Osteoblast (primary cell): ENCODE results near the gene PARP4. TPM values are rescaled to one million over a fixed set of nuclear protein-coding genes. Genes with fewer than 3 reads are reported as not detected.
"Not testable (repeated sequence)": the region's sequence is repeated elsewhere in the genome, so short reads cannot be mapped to it uniquely, and the experiment has no call there.

Experiments used
- DNase-seq: peaks from one replicate; pipeline ENCODE4 v3.0.0; 2011; ENCODE audit warnings: low spot score, mixed read lengths; ENCODE audit not compliant: insufficient read length; ENCODE audit errors: missing footprints
- H2AFZ ChIP-seq: 2 replicates; pipeline ENCODE4 v1.6.0; 2011; ENCODE audit warnings: mild to moderate bottlenecking, low read length
- H3K27ac ChIP-seq: 2 replicates; pipeline ENCODE4 v1.5.1; 2011; ENCODE audit warnings: mild to moderate bottlenecking, low read depth, low read length, moderate library complexity
- H3K27me3 ChIP-seq: 2 replicates; pipeline ENCODE4 v1.6.0; 2012; ENCODE audit warnings: mild to moderate bottlenecking, control low read depth, inconsistent platforms, low read length, moderate library complexity; ENCODE audit not compliant: insufficient read depth
- H3K36me3 ChIP-seq: 2 replicates; pipeline ENCODE4 v1.5.1; 2011; ENCODE audit warnings: mild to moderate bottlenecking, low read length, control low read depth, moderate library complexity; ENCODE audit not compliant: insufficient read depth
- H3K4me1 ChIP-seq: 2 replicates; pipeline ENCODE4 v1.5.1; 2011; ENCODE audit warnings: mild to moderate bottlenecking, low read length, control low read depth, moderate library complexity; ENCODE audit not compliant: insufficient read depth
- H3K4me2 ChIP-seq: 2 replicates; pipeline ENCODE4 v1.6.0; 2011; ENCODE audit warnings: mild to moderate bottlenecking, low read length; ENCODE audit not compliant: insufficient read depth
- H3K4me3 ChIP-seq: fragments of 200-600 bp; sonication (generic); 3 replicates; pipeline ENCODE4 v1.5.1; 2012; ENCODE audit warnings: mild to moderate bottlenecking, low read length, inconsistent platforms; ENCODE audit not compliant: insufficient read depth
- H3K79me2 ChIP-seq: 2 replicates; pipeline ENCODE4 v1.6.0; 2012; ENCODE audit warnings: mild to moderate bottlenecking, low read length, control low read depth, inconsistent platforms; ENCODE audit not compliant: insufficient read depth
- H3K9me3 ChIP-seq: 2 replicates; pipeline ENCODE4 v1.5.1; 2011; ENCODE audit warnings: low read depth, low read length, control low read depth
- H4K20me1 ChIP-seq: 2 replicates; pipeline ENCODE4 v1.6.0; 2012; ENCODE audit warnings: mild to moderate bottlenecking, low read length, control low read depth; ENCODE audit not compliant: insufficient read depth
- CTCF ChIP-seq: IDR thresholded peaks from 2 replicates; pipeline ENCODE4 v1.5.1; 2011; ENCODE audit warnings: mild to moderate bottlenecking, low read depth, low read length, moderate library complexity; ENCODE audit errors: extremely low read depth
- total RNA-seq: library from RNA; depleted of rRNA; stranded (reverse); fragments of >200 nt; gene quantifications from 2 replicates; pipeline ENCODE4 v1.2.3, GENCODE V29; 2012

Gene PARP4
- total RNA-seq, 1 donor, result 63.0 TPM

DNA sequence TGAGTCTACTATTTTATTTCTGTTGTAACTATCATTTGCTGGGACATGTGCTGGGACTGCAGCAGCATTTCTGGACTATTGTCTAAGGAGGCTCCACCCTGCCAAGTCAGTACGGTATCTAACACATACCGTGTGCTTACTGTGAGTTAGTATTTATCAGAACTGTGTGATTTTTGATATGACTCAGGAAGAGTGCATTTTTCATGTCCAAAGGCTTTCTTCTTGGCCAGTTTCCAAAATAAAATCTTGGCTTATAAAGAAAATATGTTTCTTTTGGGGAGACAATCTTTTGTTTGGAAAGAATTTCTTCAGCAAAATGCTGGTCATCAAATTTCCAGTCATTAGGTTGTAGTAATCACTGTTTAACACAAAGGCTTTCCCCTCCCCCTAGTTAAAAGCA is 11.6 kb downstream of the PARP4 start:
- Histone ChIP-seq H3K4me1 (peaks cover 25% of the 10 kb centered on the region), H3K27ac (peak overlapping the region; percentile 69), H3K27me3 (no peaks in the 10 kb centered on the region), H3K4me3 (no peak overlapping the region), H3K4me2 (peak overlapping the region; percentile 32), H3K9me3 (no peaks in the 10 kb centered on the region), H4K20me1 (peaks cover 3% of the 10 kb centered on the region), H2AFZ (no peak overlapping the region), H3K79me2 (peaks cover 32% of the 10 kb centered on the region), H3K36me3 (peaks cover 34% of the 10 kb centered on the region)
- peak; percentile 78 for DNase-seq
- TF ChIP-seq CTCF, result no peak

DNA sequence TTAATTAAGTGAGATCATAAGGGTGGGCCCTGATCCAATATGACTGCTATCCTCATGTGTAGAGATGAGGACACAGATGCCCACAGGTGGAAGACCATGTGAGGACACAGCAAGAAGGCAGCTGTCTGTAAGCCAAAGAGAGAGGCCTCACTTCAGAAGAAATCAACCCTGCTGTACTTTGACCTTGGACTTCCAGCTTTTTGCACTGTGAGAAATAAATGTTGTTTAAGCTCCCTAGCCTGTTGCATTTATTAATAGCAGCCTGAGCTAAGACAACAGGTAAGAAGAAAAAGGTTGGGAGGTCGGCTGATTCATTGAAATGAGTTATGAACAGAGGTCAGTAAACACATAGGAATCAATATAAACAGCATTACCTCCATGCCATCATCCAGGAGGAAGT is 14.8 kb downstream of the PARP4 start:
- Histone ChIP-seq H3K79me2 (peaks cover 4% of the 10 kb centered on the region), H3K4me2 (no peak overlapping the region), H3K4me3 (no peak overlapping the region), H2AFZ (no peak overlapping the region), H3K9me3 (no peaks in the 10 kb centered on the region), H3K36me3 (peaks cover 57% of the 10 kb centered on the region), H3K4me1 (peaks cover 18% of the 10 kb centered on the region), H3K27ac (no peak overlapping the region), H3K27me3 (no peaks in the 10 kb centered on the region), H4K20me1 (no peaks in the 10 kb centered on the region)
- no peak for TF ChIP-seq CTCF
- DNase-seq, result no peak

- H3K27ac ChIP-seq, H3K4me1 ChIP-seq, H3K4me2 ChIP-seq, H3K79me2 ChIP-seq, H4K20me1 ChIP-seq, DNase-seq, H2AFZ ChIP-seq, H3K4me3 ChIP-seq, H3K27me3 ChIP-seq, H3K9me3 ChIP-seq: not testable (repeated sequence)
- H3K36me3 ChIP-seq, result peaks cover 66% of the 10 kb centered on the region
Measured at GRCh38 chr13:24496295-24496694, 16.3 kb downstream of the PARP4 start.

GRCh38 chr13:24495151-24495729 is 17.3 kb downstream of the PARP4 start:
- Histone ChIP-seq H3K79me2 (no peaks in the 10 kb centered on the region), H3K36me3 (peaks cover 70% of the 10 kb centered on the region)
- no peak for TF ChIP-seq CTCF

More at GRCh38 chr13:24495151-24495729, 17.3 kb downstream of the PARP4 start:
- H3K27ac ChIP-seq, result no peak overlapping the region
- no peaks in the 10 kb centered on the region for H3K27me3 ChIP-seq
- no peak overlapping the region for H3K4me3 ChIP-seq
- no peaks in the 10 kb centered on the region for H3K9me3 ChIP-seq
- no peak overlapping the region for H2AFZ ChIP-seq
- no peaks in the 10 kb centered on the region for H4K20me1 ChIP-seq
- H3K4me1 ChIP-seq, result no peaks in the 10 kb centered on the region
- no peak for DNase-seq
- no peak overlapping the region for H3K4me2 ChIP-seq
